ENCODE data around the gene QSOX2.

The QSOX2 gene

GRCh38 chr9:136264441-136265405 is 19.1 kb upstream of the QSOX2 start:
- no peak for DNase-seq (ENCODE audit: low read depth)

DNA sequence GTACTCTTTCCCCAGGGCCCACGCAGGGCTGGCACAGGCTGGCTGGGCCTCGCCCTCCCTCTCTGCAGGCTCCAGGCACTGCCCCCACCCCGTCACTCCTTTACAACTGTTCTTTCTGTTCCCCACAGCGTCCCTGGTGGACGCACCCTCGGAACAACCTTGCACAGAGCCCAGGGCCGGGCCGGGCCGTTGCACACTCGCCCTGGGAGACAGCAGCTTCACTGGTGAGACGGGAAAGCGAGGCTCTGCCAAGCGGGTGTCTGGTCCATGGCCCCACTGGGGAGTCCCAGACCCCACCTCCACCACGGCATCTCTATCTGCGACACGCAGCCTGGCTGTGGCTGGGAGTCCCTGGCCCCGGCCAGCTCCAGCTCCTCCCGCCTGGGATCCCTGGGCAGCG is 18.4 kb upstream of the QSOX2 start:
- no peak for DNase-seq (ENCODE audit: low read depth)

DNA sequence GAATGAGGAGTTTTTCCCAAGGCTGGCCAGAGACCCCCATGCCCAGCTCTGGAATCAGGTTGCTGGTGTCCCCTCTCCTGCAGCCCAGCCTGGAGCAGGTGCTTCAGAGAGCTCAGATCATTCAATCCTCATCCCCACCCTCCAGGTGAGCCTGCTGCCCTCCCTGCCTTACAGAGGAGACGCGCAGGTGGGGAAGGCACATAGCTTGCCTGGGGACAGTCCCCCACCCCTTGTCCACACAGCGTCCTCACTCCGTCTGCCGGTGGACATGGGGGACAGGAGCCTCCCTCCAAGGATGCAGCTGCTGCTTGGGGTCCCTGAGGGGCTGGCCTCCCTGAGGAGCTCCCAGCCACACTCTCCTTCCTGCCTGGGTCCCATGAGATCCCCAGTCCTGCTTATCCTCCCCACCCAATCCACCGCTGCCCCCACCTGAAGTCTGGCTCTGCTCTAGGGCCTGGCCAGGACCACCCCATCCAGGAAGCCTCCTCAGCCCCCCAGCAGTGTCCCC is 17.1 kb upstream of the QSOX2 start:
- no peak for DNase-seq (ENCODE audit: low read depth)

GRCh38 chr9:136261686-136262430 is 16.2 kb upstream of the QSOX2 start:
- DNase-seq (ENCODE audit: low read depth): no peak

- no peak for DNase-seq (ENCODE audit: low read depth)
These were observed 15.4 kb upstream of the QSOX2 start for GRCh38 chr9:136260936-136261472.

- DNase-seq (ENCODE audit: low read depth): no peak
These were observed 14.9 kb upstream of the QSOX2 start for GRCh38 chr9:136260521-136260920.

GRCh38 chr9:136259836-136260235 is 14.2 kb upstream of the QSOX2 start:
- DNase-seq (ENCODE audit: low read depth): no peak

- no peak for DNase-seq (ENCODE audit: low read depth)
These were observed 13.9 kb upstream of the QSOX2 start for GRCh38 chr9:136259517-136259813.

GRCh38 chr9:136258786-136259516 is 13.3 kb upstream of the QSOX2 start:
- DNase-seq (ENCODE audit: low read depth): no peak

DNA sequence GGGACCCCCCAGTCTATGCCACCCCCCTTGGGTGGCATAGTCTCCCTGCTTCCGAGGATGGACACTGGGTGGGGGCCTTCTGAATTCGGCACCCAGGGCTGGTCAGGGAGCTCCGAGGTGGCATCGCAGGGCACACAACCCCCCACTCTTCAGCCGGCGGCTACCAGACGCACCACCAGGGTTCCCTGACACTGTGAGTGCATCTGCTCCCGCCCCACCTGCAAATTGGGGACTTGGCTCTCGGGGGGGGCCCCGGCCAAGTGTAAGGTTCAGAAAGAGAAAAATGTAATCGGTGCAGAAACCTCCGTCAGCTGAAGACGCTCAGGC is 12.7 kb upstream of the QSOX2 start:
- DNase-seq (ENCODE audit: low read depth): no peak

DNA sequence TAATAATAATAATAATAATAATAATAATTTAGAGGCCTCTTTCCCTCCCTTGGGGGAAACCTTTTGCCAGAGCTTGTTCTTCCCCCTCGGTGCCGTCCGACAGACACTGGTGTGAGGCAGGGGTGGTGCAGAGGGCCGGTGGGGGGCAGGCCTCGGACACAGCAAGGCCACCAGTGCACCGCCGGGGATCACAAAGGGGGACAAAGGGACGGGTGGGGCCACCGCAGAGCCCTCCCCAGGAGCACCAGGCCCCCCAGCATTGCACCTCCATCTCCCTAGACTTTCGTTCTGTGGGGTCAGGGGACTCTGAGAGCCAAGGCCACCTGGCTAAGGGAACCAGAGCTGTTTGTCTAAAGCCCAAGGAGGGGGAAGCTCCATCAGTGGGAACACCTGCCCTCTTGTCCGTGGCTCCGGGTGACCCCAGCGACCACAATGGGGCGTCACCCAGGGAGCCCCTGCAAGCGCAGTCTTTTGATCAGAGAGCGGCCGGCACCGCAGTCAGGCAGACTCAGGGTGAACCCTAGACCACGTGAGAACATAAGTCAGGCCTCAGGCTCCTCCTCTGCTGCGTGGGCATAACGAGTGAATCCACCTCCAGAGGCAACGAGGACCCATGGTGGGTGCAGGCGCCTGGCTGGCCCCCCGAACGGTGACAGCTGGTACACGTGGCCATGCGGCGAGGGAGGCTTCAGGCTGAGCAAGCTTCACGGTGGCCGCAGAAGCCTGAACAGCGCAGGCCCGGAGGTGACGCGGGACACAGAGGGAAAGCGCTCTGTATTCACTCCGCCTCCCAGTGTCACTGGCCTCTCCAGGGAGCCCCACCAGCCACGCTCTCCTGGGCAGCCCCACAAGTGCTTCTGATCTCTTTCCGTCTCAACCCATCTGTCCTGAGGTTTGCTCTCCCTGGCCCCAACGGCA is 12.0 kb upstream of the QSOX2 start:
- no peak for DNase-seq (ENCODE audit: low read depth)

DNA sequence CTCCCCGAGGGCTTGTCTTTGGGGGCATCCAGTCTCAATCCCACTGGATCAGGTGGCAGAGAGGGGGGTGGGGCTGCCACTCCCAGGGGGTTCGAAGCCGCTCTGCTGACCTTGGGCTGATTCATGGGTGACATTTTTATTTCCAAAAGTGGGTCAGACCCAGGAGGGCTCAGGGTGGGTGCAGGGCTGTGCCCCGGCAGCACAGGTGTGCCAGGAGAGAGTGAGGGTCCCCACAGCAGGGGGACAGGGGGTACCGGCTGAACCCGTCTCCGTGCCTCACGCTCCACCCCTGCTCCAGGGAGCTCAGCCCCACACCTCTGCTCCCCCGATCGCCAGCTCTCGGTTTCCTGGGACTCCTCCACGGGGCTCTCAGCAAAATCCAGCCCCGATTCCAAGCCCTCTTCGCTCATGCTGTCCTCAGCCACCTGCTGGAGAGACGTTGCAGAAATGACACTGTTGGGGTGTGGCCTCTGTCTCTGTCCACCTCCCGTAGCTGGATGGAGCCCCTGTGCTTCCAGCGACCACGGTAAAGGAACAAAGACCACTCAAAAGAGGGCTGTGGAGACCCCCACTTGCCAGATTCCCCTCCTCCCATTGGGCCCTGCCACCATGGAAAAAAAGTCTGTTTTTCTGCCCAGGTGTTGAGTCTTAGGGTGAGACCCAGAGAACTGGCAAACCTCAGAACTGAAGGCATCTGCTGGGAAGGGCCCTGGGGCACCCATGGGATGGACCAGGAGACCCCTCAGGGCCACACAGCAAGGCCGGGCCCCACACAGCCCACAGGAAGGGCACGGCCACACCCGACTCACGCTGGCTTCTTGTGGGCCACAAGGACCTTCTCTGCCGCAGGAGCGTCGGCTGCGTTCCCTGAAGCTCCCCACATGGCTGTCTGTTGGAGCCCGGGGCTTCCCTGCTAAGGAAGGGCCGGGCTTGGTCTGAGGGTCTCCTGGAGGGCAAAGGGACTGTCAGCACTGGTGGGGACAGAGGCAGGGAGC is 10.6 kb upstream of the QSOX2 start:
- no peak for DNase-seq (ENCODE audit: low read depth)

DNA sequence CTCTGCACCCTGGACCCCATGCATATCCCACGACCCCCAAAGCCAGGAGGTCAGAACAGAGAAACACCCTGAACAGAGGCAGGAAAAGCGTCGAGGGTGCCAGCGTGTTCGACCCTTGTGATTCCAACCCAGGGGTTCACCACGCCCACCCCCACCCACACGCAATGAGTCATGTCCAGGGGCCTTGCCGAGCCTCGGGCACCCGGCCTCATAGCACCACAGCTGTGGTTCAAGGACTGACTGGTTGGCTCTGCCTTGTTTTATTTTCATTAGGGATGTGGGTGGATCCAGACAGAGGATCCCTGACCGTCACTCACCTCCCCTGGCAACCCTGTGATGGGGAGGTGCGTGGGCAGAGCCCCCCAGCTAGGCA is 9.5 kb upstream of the QSOX2 start:
- no peak for DNase-seq (ENCODE audit: low read depth)

DNA sequence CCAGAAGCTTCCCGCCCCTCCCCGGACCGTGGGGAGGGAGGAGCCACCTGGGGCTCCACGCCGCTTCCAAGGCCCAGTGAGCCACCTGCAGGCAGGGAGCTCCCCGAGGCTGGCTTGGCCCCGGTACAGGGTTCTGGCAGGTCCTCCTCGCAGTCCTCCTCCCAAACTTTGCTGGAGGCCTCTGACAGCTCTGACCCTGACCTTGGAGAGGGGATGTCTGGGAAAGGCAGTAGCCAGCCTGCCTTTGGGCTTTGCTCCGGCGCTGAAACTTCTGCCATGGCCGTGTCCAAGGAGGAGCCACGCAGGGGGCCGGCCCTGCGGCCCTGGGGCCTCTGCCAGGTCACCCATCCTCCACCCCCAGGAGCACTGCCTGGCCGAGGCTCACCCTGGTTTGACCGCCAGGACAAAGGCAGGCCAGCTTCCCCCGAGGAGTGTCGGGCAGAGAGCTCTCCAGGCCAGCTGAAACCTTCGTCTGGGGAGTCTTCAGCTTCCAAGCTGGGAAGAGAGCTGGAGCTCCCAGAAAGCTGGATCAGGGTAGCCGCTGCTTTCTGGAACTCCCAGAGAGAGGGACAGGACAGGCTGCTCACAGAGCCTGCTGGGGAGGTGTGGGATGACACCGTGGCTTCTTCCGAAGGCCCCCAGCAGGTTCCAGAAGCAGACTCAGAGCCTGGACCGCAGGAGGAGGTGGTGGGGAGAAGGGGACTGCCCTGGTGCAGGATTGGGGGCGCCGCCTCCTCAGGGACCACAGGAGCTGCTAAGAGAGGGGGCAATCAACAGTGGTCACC is 9.0 kb upstream of the QSOX2 start:
- no peak for DNase-seq (ENCODE audit: low read depth)

DNA sequence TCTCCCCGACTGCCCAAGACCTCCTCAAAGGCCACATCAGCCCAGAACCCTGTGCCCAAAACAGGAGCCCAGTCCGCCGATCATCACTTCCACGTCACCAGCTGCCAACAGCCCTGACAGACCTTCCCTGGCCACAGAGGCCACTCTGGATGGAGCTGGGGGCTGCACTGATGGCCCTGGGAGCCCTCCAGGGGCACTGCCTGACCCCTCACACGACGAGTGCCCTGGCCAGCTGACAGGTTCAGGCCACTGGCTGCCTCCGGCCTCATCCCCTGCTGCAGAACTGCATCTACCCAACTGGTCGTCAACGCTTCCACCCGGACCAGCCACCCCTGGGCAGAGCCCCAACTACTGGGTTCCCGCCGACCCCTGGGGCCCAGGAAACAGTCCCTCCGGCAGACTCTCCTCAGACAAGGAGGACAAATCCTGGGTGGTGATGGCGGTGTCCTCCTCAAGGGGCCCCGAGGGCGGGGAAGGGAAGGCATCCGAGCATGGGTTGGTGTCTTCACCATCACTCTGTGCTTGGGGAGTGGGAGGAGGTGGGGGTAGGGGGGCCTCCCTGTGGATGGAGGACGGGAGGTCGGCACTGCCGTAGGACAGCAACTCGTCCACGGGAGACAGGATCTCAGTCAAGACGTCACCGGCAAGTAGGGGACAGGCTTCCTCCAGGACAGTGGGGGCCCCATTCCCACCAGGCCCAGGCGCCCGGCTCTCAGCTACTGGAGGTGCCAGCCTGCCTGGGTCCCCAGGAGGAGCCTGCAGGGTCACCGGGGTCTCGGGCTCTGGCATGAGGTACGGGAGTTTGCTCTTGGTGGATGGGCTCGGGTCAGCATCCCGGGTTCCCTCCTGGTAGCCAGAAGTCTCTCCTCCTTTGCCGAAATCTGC is 7.9 kb upstream of the QSOX2 start:
- DNase-seq (ENCODE audit: low read depth): no peak

GRCh38 chr9:136252846-136253245 is 7.2 kb upstream of the QSOX2 start:
- no peak for DNase-seq (ENCODE audit: low read depth)

- no peak for DNase-seq (ENCODE audit: low read depth)
These were observed 6.7 kb upstream of the QSOX2 start for GRCh38 chr9:136252281-136252680.

All from HS-27A (cell line).